ENCODE data around the gene BAHD1. TPM values are rescaled to one million over a fixed set of nuclear protein-coding genes. Genes with fewer than 3 reads are reported as not detected.

The BAHD1 gene
- total RNA-seq, 4 donors from 2014 or later: 19.0 to 26.2 (median 22.8) TPM

DNA sequence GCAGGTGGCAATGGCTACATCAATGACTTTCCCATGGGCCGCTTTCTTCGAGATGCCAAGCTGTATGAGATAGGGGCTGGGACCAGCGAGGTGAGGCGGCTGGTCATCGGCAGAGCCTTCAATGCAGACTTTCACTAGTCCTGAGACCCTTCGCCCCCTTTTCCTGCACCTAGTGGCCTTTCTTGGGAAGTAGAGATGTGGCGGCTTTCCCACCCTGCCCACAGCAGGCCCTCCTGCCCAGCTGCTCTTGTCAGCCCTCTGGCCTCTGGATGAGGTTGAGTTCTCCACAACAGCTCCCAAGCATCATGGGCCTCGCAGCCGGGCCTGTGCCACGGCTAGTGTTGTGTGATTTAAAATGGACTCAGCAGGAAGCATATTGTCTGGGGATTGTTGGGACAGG is 22.6 kb upstream of the BAHD1 start:
- peaks cover 0 to 64% of the 10 kb centered on the region in 2 donors for H3K36me3 ChIP-seq
- H3K27me3 ChIP-seq: no peaks in the 10 kb centered on the region
- H3K4me1 ChIP-seq: peaks cover 0 to 25% (median 2%) of the 10 kb centered on the region in 3 donors
- WGBS, 2 donors (ENCODE audit: low coverage in 1 of 2): 73 to 82% methylated on average over 3 to 6 of the region's 10 CpGs
- no peak for TF ChIP-seq POLR2A (IDR thresholded peaks at IDR 0.05)
- ATAC-seq: no peak
- H3K9me3 ChIP-seq: no peaks in the 10 kb centered on the region
- H3K4me3 ChIP-seq: no peak overlapping the region
- no peak overlapping the region for H3K27ac ChIP-seq

DNA sequence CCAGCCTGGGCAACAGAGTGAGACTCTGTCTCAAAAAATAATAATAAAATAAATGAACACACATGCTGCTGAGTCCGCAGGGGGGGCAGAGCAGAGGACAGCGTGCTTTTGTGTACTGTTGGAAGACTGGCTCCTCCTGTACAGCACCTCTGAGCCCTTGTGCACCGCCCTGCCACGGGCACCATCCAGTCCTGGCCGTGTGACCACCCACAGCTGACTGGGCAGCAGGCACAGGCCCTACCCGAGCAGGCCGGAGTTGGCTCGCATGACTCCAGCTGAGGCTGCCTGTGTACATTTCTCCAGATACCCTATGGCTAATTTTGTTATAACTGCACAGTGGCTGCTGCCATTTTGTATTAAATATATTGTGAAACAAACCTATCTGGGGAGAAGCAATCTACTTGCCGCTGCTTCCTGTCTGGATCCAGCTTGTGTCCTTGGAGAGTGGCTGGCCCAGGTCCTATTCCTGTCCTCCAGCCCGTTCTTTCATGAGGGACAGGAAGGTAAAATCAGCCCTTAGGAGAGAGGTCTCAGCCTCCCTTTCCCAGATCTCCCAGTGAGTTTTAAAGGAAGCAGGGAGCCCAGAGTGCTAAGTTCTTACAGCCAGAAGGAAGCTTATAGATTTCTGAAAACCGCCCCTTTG is 20.6 kb upstream of the BAHD1 start:
- H3K4me1 ChIP-seq: peaks cover 0 to 25% (median 2%) of the 10 kb centered on the region in 3 donors
- H3K27me3 ChIP-seq: no peaks in the 10 kb centered on the region
- WGBS, 2 donors (ENCODE audit: low coverage in 1 of 2): 65 to 89% methylated on average over 4 to 5 of the region's 11 CpGs
- peaks cover 0 to 44% of the 10 kb centered on the region in 2 donors for H3K36me3 ChIP-seq
- no peak for ATAC-seq
- H3K27ac ChIP-seq: peak overlapping the region in 1 of 4 donors; percentile 35
- H3K9me3 ChIP-seq: no peaks in the 10 kb centered on the region
- H3K4me3 ChIP-seq: no peak overlapping the region
- no peak for TF ChIP-seq EP300 (IDR thresholded peaks at IDR 0.05)
- TF ChIP-seq, protein P1, sequence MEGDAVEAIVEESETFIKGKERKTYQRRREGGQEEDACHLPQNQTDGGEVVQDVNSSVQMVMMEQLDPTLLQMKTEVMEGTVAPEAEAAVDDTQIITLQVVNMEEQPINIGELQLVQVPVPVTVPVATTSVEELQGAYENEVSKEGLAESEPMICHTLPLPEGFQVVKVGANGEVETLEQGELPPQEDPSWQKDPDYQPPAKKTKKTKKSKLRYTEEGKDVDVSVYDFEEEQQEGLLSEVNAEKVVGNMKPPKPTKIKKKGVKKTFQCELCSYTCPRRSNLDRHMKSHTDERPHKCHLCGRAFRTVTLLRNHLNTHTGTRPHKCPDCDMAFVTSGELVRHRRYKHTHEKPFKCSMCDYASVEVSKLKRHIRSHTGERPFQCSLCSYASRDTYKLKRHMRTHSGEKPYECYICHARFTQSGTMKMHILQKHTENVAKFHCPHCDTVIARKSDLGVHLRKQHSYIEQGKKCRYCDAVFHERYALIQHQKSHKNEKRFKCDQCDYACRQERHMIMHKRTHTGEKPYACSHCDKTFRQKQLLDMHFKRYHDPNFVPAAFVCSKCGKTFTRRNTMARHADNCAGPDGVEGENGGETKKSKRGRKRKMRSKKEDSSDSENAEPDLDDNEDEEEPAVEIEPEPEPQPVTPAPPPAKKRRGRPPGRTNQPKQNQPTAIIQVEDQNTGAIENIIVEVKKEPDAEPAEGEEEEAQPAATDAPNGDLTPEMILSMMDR (IDR thresholded peaks at IDR 0.05): no peak
- no peak for TF ChIP-seq POLR2A (IDR thresholded peaks at IDR 0.05)

- Histone ChIP-seq H3K9me3 (no peaks in the 10 kb centered on the region), H3K27me3 (no peaks in the 10 kb centered on the region), H3K27ac (peak overlapping the region in 1 of 4 donors; percentile 35), H3K4me1 (peaks cover 0 to 25% (median 2%) of the 10 kb centered on the region in 3 donors), H3K36me3 (peaks cover 0 to 42% of the 10 kb centered on the region in 2 donors), H3K4me3 (no peak overlapping the region)
- ATAC-seq: no peak
- 53 to 70% methylated on average over 2 of the region's 3 CpGs for WGBS, 2 donors (ENCODE audit: low coverage in 1 of 2)
- TF ChIP-seq POLR2A (IDR thresholded peaks at IDR 0.05) (no peak), EP300 (IDR thresholded peaks at IDR 0.05) (no peak), POLR2AphosphoS5 (IDR thresholded peaks at IDR 0.05) (no peak)
- TF ChIP-seq, protein P1 (IDR thresholded peaks at IDR 0.05): no peak
Measured at GRCh38 chr15:40420793-40421192, 20.0 kb upstream of the BAHD1 start.

GRCh38 chr15:40421246-40422157 is 19.3 kb upstream of the BAHD1 start:
- WGBS, 2 donors (ENCODE audit: low coverage in 1 of 2): 6 to 25% methylated on average over 8 to 20 of the region's 31 CpGs
- ATAC-seq: peak; percentile 92
- H3K9me3 ChIP-seq: no peaks in the 10 kb centered on the region
- peaks cover 0 to 35% of the 10 kb centered on the region in 2 donors for H3K36me3 ChIP-seq
- no peaks in the 10 kb centered on the region for H3K27me3 ChIP-seq
- peaks cover 0 to 25% (median 2%) of the 10 kb centered on the region in 3 donors for H3K4me1 ChIP-seq
- peak overlapping the region in 1 of 4 donors; percentile 35 for H3K27ac ChIP-seq
- H3K4me3 ChIP-seq: no peak overlapping the region
- TF ChIP-seq, protein P1 (IDR thresholded peaks at IDR 0.05): peak in 3 of 4 experiments; percentile 93 to 97 (median 93)
- TF ChIP-seq EP300 (IDR thresholded peaks at IDR 0.05) (no peak), POLR2AphosphoS5 (IDR thresholded peaks at IDR 0.05) (peak; percentile 27), POLR2A (IDR thresholded peaks at IDR 0.05) (no peak)

GRCh38 chr15:40424483-40425115 is 16.2 kb upstream of the BAHD1 start:
- peaks cover 0 to 25% (median 2%) of the 10 kb centered on the region in 3 donors for H3K4me1 ChIP-seq
- no peak for ATAC-seq

More at GRCh38 chr15:40424483-40425115, 16.2 kb upstream of the BAHD1 start:
- Histone ChIP-seq H3K9me3 (no peaks in the 10 kb centered on the region), H3K27ac (no peak overlapping the region), H3K36me3 (peaks cover 0 to 14% of the 10 kb centered on the region in 2 donors), H3K27me3 (no peaks in the 10 kb centered on the region), H3K4me3 (no peak overlapping the region)
- TF ChIP-seq EP300 (IDR thresholded peaks at IDR 0.05) (no peak), POLR2AphosphoS5 (IDR thresholded peaks at IDR 0.05) (no peak), POLR2A (IDR thresholded peaks at IDR 0.05) (no peak)
- TF ChIP-seq, protein P1 (IDR thresholded peaks at IDR 0.05): no peak
- 50 to 92% methylated on average over 2 of the region's 6 CpGs for WGBS, 2 donors (ENCODE audit: low coverage in 1 of 2)

Data from gastroesophageal sphincter (tissue), 4 donors.